Small intestine (tissue), 16 donors: ENCODE measurements around the gene ZNF2. TPM values are rescaled to one million over a fixed set of nuclear protein-coding genes. Genes with fewer than 3 reads are reported as not detected.

Experiments used
- DNase-seq, 2 donors: peaks; one replicate each; pipeline versions ENCODE4 v3.0.0 to v3.0.0-alpha.2; 2013
- FAIRE-seq: peaks from 2 replicates; lab custom pipeline; 2012; peaks lifted over from hg19 to GRCh38; lab: Jason Lieb, UNC
- H3K27ac ChIP-seq, 3 donors: one replicate each; pipeline ENCODE4 v1.5.1; 2013; ENCODE audit warnings: low read length in 2 of 3, mild to moderate bottlenecking in 2 of 3, control low read depth in 1 of 3, inconsistent platforms in 1 of 3, low read depth in 1 of 3, moderate library complexity in 1 of 3
- H3K27me3 ChIP-seq, 3 donors: one replicate each; pipeline ENCODE4 v1.6.1; 2013; ENCODE audit warnings: low read length in 3 of 3, inconsistent platforms in 1 of 3; ENCODE audit not compliant: control insufficient read depth in 3 of 3, insufficient read depth in 3 of 3
- H3K36me3 ChIP-seq, 3 donors: one replicate each; pipeline ENCODE4 v1.6.1; 2013; ENCODE audit warnings: low read length in 3 of 3, inconsistent platforms in 1 of 3, low read depth in 1 of 3, mild to moderate bottlenecking in 1 of 3, moderate library complexity in 1 of 3; ENCODE audit not compliant: control insufficient read depth in 3 of 3, insufficient read depth in 2 of 3
- H3K4me1 ChIP-seq, 3 donors: one replicate each; pipeline ENCODE4 v1.6.1; 2013; ENCODE audit warnings: low read length in 2 of 3, inconsistent platforms in 1 of 3, low read depth in 1 of 3, mild to moderate bottlenecking in 1 of 3, moderate library complexity in 1 of 3; ENCODE audit not compliant: control insufficient read depth in 3 of 3, insufficient read depth in 2 of 3
- H3K4me3 ChIP-seq, 3 donors: one replicate each; pipeline ENCODE4 v1.5.1; 2013; ENCODE audit warnings: low read length in 3 of 3, control low read depth in 1 of 3, inconsistent platforms in 1 of 3, low read depth in 1 of 3, mild to moderate bottlenecking in 1 of 3, moderate library complexity in 1 of 3
- H3K9me3 ChIP-seq, 2 donors: one replicate each; pipeline ENCODE4 v1.6.1; 2013; ENCODE audit warnings: low read depth in 1 of 2, low read length in 1 of 2; ENCODE audit not compliant: control insufficient read depth in 2 of 2, insufficient read depth in 1 of 2
- WGBS, 3 donors: extraction: QIAGEN DNeasy Blood & Tissue Kit; methylation state at CpG; one replicate each; pipeline ENCODE4 v1.1.7; 2013; 5-methylcytosine and 5-hydroxymethylcytosine counted together
- long read RNA-seq, 10 donors: transcript quantifications; one replicate each; lab custom pipeline, GENCODE V29; 2026
- polyA plus RNA-seq, 4 donors: library from polyadenylated mRNA; stranded (reverse) in 3 of 4; unstranded in 1 of 4; fragments of 200-250 nt in 3 of 4; fragments of 120-200 nt in 1 of 4; gene quantifications; one replicate each; pipeline versions ENCODE4 v1.2.1 to v1.2.3, GENCODE V29; 2013
- donor health status: healthy with polysubstance abuse.
- donor health status: control.
- donor health status: control.
- donor health status: Bipolar disorder and iron deficiency.
- donor health status: healthy.

ZNF2 gene
- 1 to 10 TPM; 1.1 to 4.2 (median 1.6) TPM for polyA plus RNA-seq
- long read RNA-seq, donor 1: 0 reads
- long read RNA-seq, donor 2: 0 reads
- long read RNA-seq, donor 3: 0 reads
- long read RNA-seq, donor 4: 0 reads
- long read RNA-seq, donor 5: 0 reads
- long read RNA-seq, donor 6: 0 reads
- long read RNA-seq, donor 7: 0 reads
- long read RNA-seq, donor 8: 0 reads
- long read RNA-seq, donor 9: 0 reads
- long read RNA-seq, donor 10, partial matches to known transcripts: 0 of 2 reads
- long read RNA-seq, donor 10, other reads (novel, unspliced or antisense): 0 of 2 reads

DNA sequence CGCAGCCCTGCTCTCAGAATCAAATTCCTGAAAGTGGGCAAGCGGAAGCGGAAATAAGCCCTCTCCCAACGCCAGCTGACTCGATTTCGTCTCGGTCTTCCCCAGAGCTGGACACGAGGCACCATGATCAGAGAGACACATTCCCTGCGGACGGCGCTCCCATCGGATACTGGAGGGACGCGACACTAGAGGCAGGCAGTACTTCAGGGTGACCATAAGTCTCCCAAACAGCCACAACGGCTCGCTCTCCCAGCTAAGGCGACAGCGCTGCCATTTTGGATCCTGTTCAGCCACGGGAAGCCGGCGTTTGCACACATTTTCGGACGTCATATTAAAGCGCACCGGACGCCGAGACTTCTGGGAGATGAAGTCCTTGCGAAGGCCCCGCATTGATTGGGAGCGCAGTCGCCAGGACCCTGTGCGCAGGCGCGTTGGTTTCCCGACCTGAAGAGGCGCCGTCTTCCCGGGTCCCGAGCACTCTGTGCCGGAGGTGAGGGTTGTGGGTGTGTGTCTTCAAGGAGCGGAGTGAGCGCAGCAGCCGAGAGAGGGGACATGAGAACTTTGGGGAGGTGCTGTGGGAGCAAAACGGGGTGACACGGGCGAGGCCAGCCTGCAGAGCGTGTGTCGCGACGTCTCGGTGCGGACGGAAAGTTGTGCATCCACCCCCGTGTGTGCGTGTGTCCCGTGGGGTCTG lies at the start of gene ZNF2:
TSS of gene ZNF2 (plus strand) at position 439 of the 694 bp plus-strand sequence. CDS start 10,418 bp downstream, outside the sequence.
- no peak for FAIRE-seq
- DNase-seq: peak; percentile 99
- 0 to 1% (median 0%) methylated on average over 56 of the region's 56 CpGs for WGBS, 3 donors

DNA sequence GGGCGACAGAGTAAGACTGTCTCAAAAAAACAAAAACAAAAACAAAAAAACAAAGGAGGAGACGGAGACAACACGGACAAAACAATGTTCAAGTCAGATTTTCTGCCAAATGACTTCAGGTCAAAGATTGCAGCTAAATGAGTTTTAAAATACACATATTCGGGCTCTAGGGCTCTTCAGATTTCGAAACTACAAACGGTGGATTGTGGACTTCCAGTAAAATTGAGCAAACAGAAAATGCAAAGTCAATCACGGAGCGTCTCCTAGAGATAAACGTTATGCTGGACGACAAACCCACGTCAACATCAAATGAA lies 44.6 kb upstream of the ZNF2 start:
- DNase-seq (peak in 1 of 2 donors; percentile 55), FAIRE-seq (no peak)
- 0 to 2% (median 1%) methylated on average over 11 of the region's 11 CpGs for WGBS, 3 donors
- H3K27ac ChIP-seq: peak overlapping the region; percentile 87 to 100 (median 90)
- peaks cover 0 to 2% (median 0%) of the 10 kb centered on the region in 3 donors for H3K36me3 ChIP-seq
- no peaks in the 10 kb centered on the region for H3K27me3 ChIP-seq
- H3K4me3 ChIP-seq: peak overlapping the region; percentile 87 to 98 (median 96)
- no peaks in the 10 kb centered on the region for H3K9me3 ChIP-seq
- H3K4me1 ChIP-seq: peaks cover 0 to 7% (median 0%) of the 10 kb centered on the region in 3 donors

More for the DNA sequence above, at the start of gene ZNF2:
- no peaks in the 10 kb centered on the region for H3K9me3 ChIP-seq
- peaks cover 0 to 8% (median 6%) of the 10 kb centered on the region in 3 donors for H3K4me1 ChIP-seq
- peak within 1 kb of the TSS; percentile 46 to 85 (median 78) for H3K4me3 ChIP-seq
- peak within 1 kb of the TSS; percentile 70 to 94 (median 80) for H3K27ac ChIP-seq
- no peaks in the 10 kb centered on the region for H3K36me3 ChIP-seq
- H3K27me3 ChIP-seq: no peaks in the 10 kb centered on the region

DNA sequence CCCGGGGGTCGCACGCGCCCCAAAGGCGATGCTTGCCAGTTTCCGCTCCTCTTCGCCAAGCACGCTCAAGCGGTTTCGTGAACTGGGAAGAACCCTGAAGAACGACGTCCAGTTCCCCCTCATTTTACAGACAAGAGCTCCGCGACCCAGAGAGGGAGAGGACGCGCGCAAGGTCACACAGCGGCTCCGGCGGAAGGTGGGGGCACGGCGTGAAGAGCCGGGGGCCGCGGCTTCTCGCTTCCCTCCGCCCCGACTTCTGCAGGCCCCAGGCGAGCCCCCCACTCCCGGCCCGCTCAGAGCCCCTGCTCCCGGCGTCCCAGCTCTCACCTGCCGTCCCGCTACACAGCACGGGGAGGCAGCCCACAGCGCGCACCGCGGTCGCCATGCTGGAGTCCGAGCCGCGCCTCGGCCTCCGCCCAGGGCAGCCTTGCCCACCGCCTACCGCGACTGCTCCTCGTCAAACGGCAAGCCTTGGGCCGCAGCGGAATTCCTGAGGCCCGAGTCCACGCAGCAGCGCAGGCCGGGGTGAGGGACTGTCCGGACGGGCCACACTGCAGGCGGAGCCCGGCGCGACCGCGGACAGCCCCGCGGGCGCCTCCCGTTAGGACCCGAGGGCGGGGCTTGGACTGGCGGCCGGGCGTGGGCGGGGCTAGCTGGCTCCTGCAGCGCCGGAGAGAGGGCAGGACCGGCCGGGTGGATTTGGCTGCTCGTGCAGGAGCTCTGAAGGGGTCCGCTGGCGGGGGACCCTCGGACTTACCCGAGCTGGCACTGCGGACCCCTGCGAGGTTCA lies 44.0 kb upstream of the ZNF2 start, which contains the start of gene MRPS5:
TSS of gene MRPS5 (minus strand) at position 402 of the 790 bp plus-strand sequence. CDS start at position 385, 17 bp downstream.
- Histone ChIP-seq H3K9me3 (no peaks in the 10 kb centered on the region), H3K27me3 (no peaks in the 10 kb centered on the region), H3K4me3 (peak within 1 kb of the TSS; percentile 87 to 98 (median 96)), H3K4me1 (peaks cover 0 to 7% (median 0%) of the 10 kb centered on the region in 3 donors), H3K27ac (peak within 1 kb of the TSS; percentile 87 to 100 (median 90)), H3K36me3 (peaks cover 0 to 1% (median 0%) of the 10 kb centered on the region in 3 donors)
- no peak for FAIRE-seq
- 0 to 1% (median 0%) methylated on average over 57 to 86 of the region's 86 CpGs for WGBS, 3 donors
- DNase-seq: peak; percentile 76 to 92

DNA sequence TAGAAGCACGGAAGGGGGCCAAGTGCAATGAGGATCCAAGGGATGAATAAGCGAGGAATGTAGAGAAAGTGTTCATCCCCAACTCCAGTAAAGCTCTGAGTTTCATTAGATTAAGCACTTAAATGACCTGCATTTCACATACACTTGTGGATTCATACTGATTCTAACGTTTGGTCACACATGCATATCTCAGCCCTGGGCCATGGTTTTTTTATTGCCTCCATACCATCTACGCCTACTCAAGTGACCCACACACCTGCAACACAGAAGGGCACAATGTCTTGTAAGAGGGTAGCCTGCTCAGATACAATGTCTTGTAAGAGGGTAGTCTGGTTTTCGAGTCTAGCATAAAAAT lies 43.4 kb upstream of the ZNF2 start:
- Histone ChIP-seq H3K36me3 (no peaks in the 10 kb centered on the region), H3K27ac (peak overlapping the region in 1 of 3 donors; percentile 100), H3K9me3 (no peaks in the 10 kb centered on the region), H3K4me1 (peaks cover 0 to 7% (median 0%) of the 10 kb centered on the region in 3 donors), H3K27me3 (no peaks in the 10 kb centered on the region), H3K4me3 (peak overlapping the region; percentile 87 to 98 (median 96))
- WGBS, 3 donors: 13 to 20% (median 20%) methylated on average over 5 of the region's 5 CpGs
- DNase-seq (no peak), FAIRE-seq (no peak)

DNA sequence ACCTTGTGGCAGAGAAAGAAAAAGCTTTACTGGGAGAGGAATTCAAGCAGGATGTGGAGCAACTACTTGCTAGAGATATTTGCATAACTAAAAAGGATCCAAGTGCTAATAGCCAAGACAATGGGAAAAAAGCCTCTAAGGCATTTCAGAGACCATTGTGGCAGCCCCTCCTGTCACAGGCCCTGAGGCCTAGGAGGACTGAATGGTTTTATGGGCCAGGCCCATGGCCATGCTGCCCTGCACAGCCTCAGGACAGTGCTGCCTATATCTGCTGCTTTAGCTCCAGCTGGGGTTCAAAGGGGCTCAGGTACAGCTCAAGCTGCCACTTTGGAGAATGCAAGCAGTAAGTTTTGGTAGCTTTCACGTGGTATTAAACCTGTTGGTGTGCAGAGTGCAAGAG lies 26.9 kb upstream of the ZNF2 start:
- WGBS, 3 donors: 62 to 81% (median 70%) methylated on average over 1 of the region's 1 CpG
- Histone ChIP-seq H3K36me3 (no peaks in the 10 kb centered on the region), H3K9me3 (peaks cover 2 to 65% of the 10 kb centered on the region in 2 donors)

DNA sequence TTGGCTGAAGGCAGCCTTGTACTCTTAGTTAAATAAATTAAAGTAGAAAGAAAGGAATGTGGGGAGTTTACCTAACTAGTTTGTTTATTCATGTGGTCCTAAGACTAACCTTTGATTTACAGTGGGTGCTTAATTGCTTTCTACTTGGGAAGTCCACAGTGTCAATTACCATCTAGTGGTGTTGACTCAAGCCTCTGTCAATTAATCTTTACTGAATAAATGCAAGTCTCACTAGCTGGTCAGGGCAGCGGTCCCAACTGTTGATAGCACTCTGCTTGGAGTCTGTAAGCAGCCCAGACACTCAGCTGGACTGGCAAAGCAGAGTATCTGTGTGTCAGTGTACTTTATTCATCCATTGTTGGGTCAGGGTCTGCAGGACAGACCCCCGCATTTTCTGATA lies 21.8 kb upstream of the ZNF2 start:
- Histone ChIP-seq H3K27ac (no peak overlapping the region), H3K9me3 (peaks cover 3 to 80% of the 10 kb centered on the region in 2 donors), H3K4me1 (no peaks in the 10 kb centered on the region), H3K4me3 (no peak overlapping the region), H3K27me3 (no peaks in the 10 kb centered on the region), H3K36me3 (peaks cover 0 to 6% (median 0%) of the 10 kb centered on the region in 3 donors)
- WGBS, 3 donors: 94 to 98% (median 97%) methylated on average over 2 of the region's 2 CpGs
- DNase-seq (no peak), FAIRE-seq (no peak)

More for the DNA sequence above, 26.9 kb upstream of the ZNF2 start:
- no peak for DNase-seq
- no peak for FAIRE-seq
- Histone ChIP-seq H3K27ac (no peak overlapping the region), H3K4me3 (no peak overlapping the region), H3K4me1 (no peaks in the 10 kb centered on the region), H3K27me3 (no peaks in the 10 kb centered on the region)

DNA sequence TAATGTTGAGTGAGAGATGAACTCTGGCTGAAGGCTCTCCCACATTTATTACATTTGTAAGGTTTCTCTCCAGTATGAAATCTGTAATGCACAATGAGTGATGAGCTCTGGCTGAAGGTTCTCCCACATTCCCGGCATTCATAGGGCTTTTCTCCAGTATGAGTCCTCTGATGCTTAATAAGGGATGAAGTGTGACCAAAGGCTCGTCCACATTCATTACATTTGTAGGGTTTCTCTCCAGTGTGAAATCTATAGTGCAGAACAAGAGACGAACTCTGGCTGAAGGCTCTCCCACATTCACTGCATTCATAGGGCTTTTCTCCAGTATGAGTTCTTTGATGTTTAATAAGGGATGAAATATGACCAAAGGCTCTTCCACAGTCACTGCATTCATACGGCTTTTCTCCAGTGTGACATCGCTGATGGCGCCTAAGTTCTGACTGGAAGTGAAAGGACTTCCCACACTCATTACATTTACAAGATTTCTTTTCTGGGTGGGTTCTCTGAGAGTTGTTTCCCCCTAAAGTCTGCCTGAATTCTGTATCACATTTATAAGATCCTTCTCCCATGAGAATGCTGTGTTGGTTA lies 16.1 kb upstream of the ZNF2 start:
- DNase-seq: no peak
- no peak for FAIRE-seq
- H3K4me1 ChIP-seq: no peaks in the 10 kb centered on the region
- H3K36me3 ChIP-seq: peaks cover 27 to 31% (median 29%) of the 10 kb centered on the region in 3 donors
- H3K27me3 ChIP-seq: no peaks in the 10 kb centered on the region
- H3K4me3 ChIP-seq: no peak overlapping the region
- 96 to 99% (median 97%) methylated on average over 6 of the region's 6 CpGs for WGBS, 3 donors
- peaks cover 6 to 88% of the 10 kb centered on the region in 2 donors for H3K9me3 ChIP-seq
- H3K27ac ChIP-seq: no peak overlapping the region
